IMR-90 (cell line): Measurements from ENCODE around the gene QSER1. TPM values are rescaled to one million over a fixed set of nuclear protein-coding genes. Genes with fewer than 3 reads are reported as not detected.
A peak's percentile ranks its signal among the peaks of the same experiment; 100 is the strongest.

Experiments used
- ATAC-seq: fragments of 200-7000 bp; cut with Tn5 transposase; 2 replicates; pipeline ENCODE4 v1.9.1; 2020; ENCODE audit warnings: low read depth, mild to moderate bottlenecking, moderate library complexity
- BruUV-seq: library from RNA; stranded (reverse); fragments of 400-500 nt; replicated peaks from 2 replicates; lab custom pipeline; 2021; lab: Mats Ljungman, UMichigan
- CTCF ChIA-PET: fragments of 300-600 bp; formaldehyde crosslinking; extraction: SDS; loops from one replicate; lab custom pipeline; 2021; ENCODE audit warnings: antibody characterized with exemption; lab: Yijun Ruan, JAX
- POLR2A ChIA-PET: fragments of 300-600 bp; sonication (Branson Sonifier 250); formaldehyde crosslinking; loops from one replicate; lab custom pipeline; 2022; ENCODE audit warnings: antibody characterized with exemption; ENCODE audit not compliant: unreplicated experiment; lab: Charles Lee
- DNase-seq: peaks from one replicate; pipeline ENCODE4 v3.0.0; 2013
- H2AFZ ChIP-seq: replicated peaks from 2 replicates; pipeline ENCODE3; 2013; ENCODE audit warnings: low read length, mild to moderate bottlenecking; ENCODE audit not compliant: poor library complexity
- H2AK5ac ChIP-seq: 2 replicates; pipeline ENCODE4 v1.6.1; 2013; ENCODE audit warnings: low read depth, low read length, inconsistent platforms
- H2AK9ac ChIP-seq: replicated peaks from 2 replicates; pipeline ENCODE3; 2013; ENCODE audit warnings: mild to moderate bottlenecking, low read depth, low read length, moderate library complexity; ENCODE audit not compliant: poor library complexity
- H2BK120ac ChIP-seq: 2 replicates; pipeline ENCODE4 v1.6.1; 2013; ENCODE audit warnings: low read depth, low read length, inconsistent platforms
- H2BK15ac ChIP-seq: 3 replicates; pipeline ENCODE4 v1.6.1; 2013; ENCODE audit warnings: low read depth, low read length, inconsistent platforms
- H2BK20ac ChIP-seq: 2 replicates; pipeline ENCODE4 v1.6.1; 2013; ENCODE audit warnings: low read depth, mild to moderate bottlenecking, inconsistent platforms, low read length, moderate library complexity
- H2BK5ac ChIP-seq: 2 replicates; pipeline ENCODE4 v1.6.1; 2013; ENCODE audit warnings: mild to moderate bottlenecking, low read depth, low read length, inconsistent platforms; ENCODE audit not compliant: poor library complexity, severe bottlenecking
- H3K14ac ChIP-seq: replicated peaks from 2 replicates; pipeline ENCODE4 v1.6.1; 2013; ENCODE audit warnings: low read depth, low read length, inconsistent platforms
- H3K18ac ChIP-seq: 2 replicates; pipeline ENCODE4 v1.6.1; 2013; ENCODE audit warnings: low read depth, low read length, control low read depth
- H3K23ac ChIP-seq: 2 replicates; pipeline ENCODE4 v1.6.1; 2013; ENCODE audit warnings: low read depth, low read length, inconsistent platforms
- H3K27ac ChIP-seq: 2 replicates; pipeline ENCODE4 v1.5.1; 2013; ENCODE audit warnings: mild to moderate bottlenecking, control low read depth, low read length; ENCODE audit not compliant: insufficient read depth
- H3K27me3 ChIP-seq: 2 replicates; pipeline ENCODE4 v1.6.1; 2013; ENCODE audit warnings: low read length; ENCODE audit not compliant: control insufficient read depth, insufficient read depth
- H3K36me3 ChIP-seq: 2 replicates; pipeline ENCODE4 v1.6.1; 2013; ENCODE audit warnings: low read length, mixed read lengths; ENCODE audit not compliant: control insufficient read depth, insufficient read depth
- H3K4ac ChIP-seq: 2 replicates; pipeline ENCODE4 v1.6.1; 2013; ENCODE audit warnings: low read depth, low read length, inconsistent platforms
- H3K4me1 ChIP-seq: 2 replicates; pipeline ENCODE4 v1.6.1; 2013; ENCODE audit warnings: low read length, mixed read lengths; ENCODE audit not compliant: control insufficient read depth, insufficient read depth
- H3K4me2 ChIP-seq: 2 replicates; pipeline ENCODE4 v1.6.1; 2013; ENCODE audit warnings: low read depth, mild to moderate bottlenecking, control low read depth, low read length, moderate library complexity
- H3K4me3 ChIP-seq: 2 replicates; pipeline ENCODE4 v1.5.1; 2013; ENCODE audit warnings: low read depth, mild to moderate bottlenecking, control low read depth, low read length, moderate library complexity; ENCODE audit not compliant: insufficient read depth
- H3K56ac ChIP-seq: 2 replicates; pipeline ENCODE4 v1.6.1; 2013; ENCODE audit warnings: low read length, inconsistent platforms; ENCODE audit not compliant: insufficient read depth; ENCODE audit errors: extremely low read depth
- H3K79me1 ChIP-seq, 2 experiments: 2 replicates each; pipeline ENCODE4 v1.6.1; 2013; ENCODE audit warnings: low read length in 2 of 2, inconsistent platforms in 1 of 2, low read depth in 1 of 2
- H3K9ac ChIP-seq: 2 replicates; pipeline ENCODE4 v1.6.1; 2013; ENCODE audit warnings: low read depth, low read length, control low read depth
- H3K9me1 ChIP-seq: 2 replicates; pipeline ENCODE4 v1.6.1; 2013; ENCODE audit warnings: low read length, inconsistent platforms; ENCODE audit not compliant: insufficient read depth
- H3K9me3 ChIP-seq: 2 replicates; pipeline ENCODE4 v1.6.1; 2013; ENCODE audit warnings: low read length; ENCODE audit not compliant: control insufficient read depth, insufficient read depth
- H4K20me1 ChIP-seq: 2 replicates; pipeline ENCODE4 v1.6.1; 2013; ENCODE audit warnings: low read length, inconsistent platforms; ENCODE audit not compliant: insufficient read depth
- H4K5ac ChIP-seq: 2 replicates; pipeline ENCODE4 v1.6.1; 2013; ENCODE audit warnings: mild to moderate bottlenecking, low read depth, low read length, control low read depth
- H4K8ac ChIP-seq, 2 experiments: 2 replicates each; pipeline ENCODE4 v1.6.1; 2013; ENCODE audit warnings: low read depth in 2 of 2, low read length in 2 of 2, control low read depth in 1 of 2, inconsistent platforms in 1 of 2
- H4K91ac ChIP-seq: 2 replicates; pipeline ENCODE4 v1.6.1; 2013; ENCODE audit warnings: low read depth, low read length, inconsistent platforms; ENCODE audit not compliant: insufficient read depth
- CEBPB ChIP-seq: IDR thresholded peaks from 2 replicates; pipeline ENCODE4 v1.6.1; 2012; ENCODE audit warnings: low read depth, low read length, improper control_type of control experiment
- MAZ ChIP-seq: IDR thresholded peaks from 2 replicates; pipeline ENCODE4 v1.6.1; 2012; ENCODE audit warnings: low read depth, mild to moderate bottlenecking, low read length, improper control_type of control experiment, moderate library complexity, borderline replicate concordance
- MXI1 ChIP-seq: IDR thresholded peaks from 2 replicates; pipeline ENCODE4 v1.6.1; 2012; ENCODE audit warnings: low read depth, mild to moderate bottlenecking, low read length, moderate library complexity, borderline replicate concordance
- WGBS, 2 experiments: methylation state at CpG; one replicate each; pipeline versions ENCODE4 v1.1.5 to v1.1.7; 2013; ENCODE audit warnings: missing lambda C conversion rate in 2 of 2; ENCODE audit not compliant: insufficient read length in 1 of 2; ENCODE audit errors: extremely low coverage in 2 of 2; 5-methylcytosine and 5-hydroxymethylcytosine counted together
- dilution Hi-C: fragments of 300-500 bp; cut with HindIII; formaldehyde crosslinking; loops from one replicate; pipeline ENCODE4 v1.14.3; 2018; ENCODE audit warnings: low sequenced_read_pairs; ENCODE audit not compliant: unreplicated experiment
- in situ Hi-C: fragments of 300-500 bp; cut with MboI; formaldehyde crosslinking; loops from 3 replicates; pipeline ENCODE4 v1.14.3; 2019; ENCODE audit warnings: low sequenced_read_pairs, inconsistent platforms, mixed read lengths
- intact Hi-C: fragments of 100-400 bp; cut with micrococcal nuclease; formaldehyde crosslinking; loops from 2 replicates; pipeline ENCODE4 v1.10.0; 2022
- polyA plus RNA-seq, 3 experiments: library from polyadenylated mRNA; depleted of rRNA; stranded (reverse); fragments of >200 nt; gene quantifications; 2 replicates each; pipeline ENCODE4 v1.2.3, GENCODE V29; 2012; ENCODE audit warnings: low replicate concordance in 1 of 3
- total RNA-seq: library from RNA; depleted of rRNA; stranded (reverse); fragments of >200 nt; gene quantifications from 2 replicates; pipeline ENCODE4 v1.2.3, GENCODE V29; 2012

Gene QSER1
- total and polyA plus RNA-seq, 2 of the 4 experiments (the other 2 are of a cell fraction): 5.9 to 15.6 TPM

DNA sequence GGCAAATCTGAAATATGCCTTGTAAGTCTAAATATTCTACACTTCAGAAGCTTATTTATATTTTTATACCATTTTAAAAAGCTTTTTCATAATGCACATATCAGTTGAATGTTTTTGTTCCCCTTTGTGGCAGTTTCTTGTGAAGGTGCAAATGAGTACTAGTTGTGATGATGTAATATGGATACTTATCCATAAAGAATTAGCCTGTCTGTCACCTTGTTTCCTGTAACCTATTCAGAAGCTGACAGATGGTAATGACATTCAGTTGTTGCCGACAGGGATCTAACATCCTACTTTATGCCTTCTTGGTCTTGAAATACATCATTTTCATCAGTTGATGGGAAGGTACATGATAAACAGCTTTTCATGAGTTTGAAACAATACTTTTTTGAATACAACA, 2.9 kb downstream of the QSER1 start:
- DNase-seq: no peak

More for the DNA sequence above, 2.9 kb downstream of the QSER1 start:
- CTCF ChIA-PET: no interaction called here
- Histone ChIP-seq H4K5ac (no peak overlapping the region), H2BK20ac (no peak overlapping the region), H2AK5ac (no peak overlapping the region), H3K56ac (no peak overlapping the region), H4K20me1 (peaks cover 13% of the 10 kb centered on the region; the same call in 1 of the 2 replicates), H2BK15ac (no peak overlapping the region), H2BK5ac (no peak overlapping the region), H4K8ac (no peak overlapping the region), H3K4ac (no peak overlapping the region), H4K91ac (no peak overlapping the region), H3K18ac (no peak overlapping the region), H3K9me3 (no peaks in the 10 kb centered on the region), H3K4me2 (no peak overlapping the region; the same call in 1 of the 2 replicates), H3K4me3 (no peak overlapping the region), H3K9me1 (peaks cover 4% of the 10 kb centered on the region; the same call in 1 of the 2 replicates), H2AFZ (no peak overlapping the region), H3K27me3 (no peaks in the 10 kb centered on the region), H3K79me1 (peaks cover 25 to 50% of the 10 kb centered on the region in 2 experiments), H2BK120ac (no peak overlapping the region), H3K27ac (no peak overlapping the region), H3K14ac (no peak overlapping the region), H3K4me1 (no peaks in the 10 kb centered on the region), H3K23ac (peak overlapping the region; percentile 68; the same call in 1 of the 2 replicates), H3K9ac (no peak overlapping the region), H2AK9ac (no peak overlapping the region), H3K36me3 (no peaks in the 10 kb centered on the region)
- POLR2A ChIA-PET: no interaction called here
- dilution Hi-C loops (no loop called here), in situ Hi-C loops (no loop called here), intact Hi-C loops (loop anchor here (5.0 kb wide), 1 partner anchor 157 kb away; no protein-coding TSS in a partner anchor)
- TF ChIP-seq MXI1 (no peak), CEBPB (no peak), MAZ (no peak)
- ATAC-seq: no peak
- BruUV-seq: no TSS peak
- WGBS, 2 experiments: no CpG with 5 or more reads among the region's 1 CpG
